Left hindlimb (tissue), 1 donor: ENCODE data around the gene FSIP1.

Experiments
- DNase-seq: peaks from one replicate; pipeline ENCODE4 v3.0.0-alpha.2; 2018

FSIP1 gene

DNA sequence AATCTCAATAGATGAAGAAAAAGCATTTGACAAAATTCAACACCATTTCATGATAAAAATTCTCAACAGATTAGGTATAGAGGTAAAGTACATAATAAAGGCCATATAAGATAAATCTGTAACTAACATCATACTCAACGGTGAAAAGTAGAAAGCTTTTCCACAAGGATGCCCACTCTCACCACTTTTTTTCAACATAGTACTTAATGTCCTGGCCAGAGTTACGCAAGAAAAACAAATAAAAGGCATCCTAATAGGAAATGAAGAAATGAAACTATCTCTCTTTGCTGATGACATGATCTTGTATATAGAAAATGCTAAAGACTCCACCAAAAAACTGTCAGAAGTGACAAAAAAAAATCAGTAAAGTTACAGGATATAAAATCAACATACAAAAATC is 168.8 kb downstream of the FSIP1 start:
- no peak for DNase-seq

DNA sequence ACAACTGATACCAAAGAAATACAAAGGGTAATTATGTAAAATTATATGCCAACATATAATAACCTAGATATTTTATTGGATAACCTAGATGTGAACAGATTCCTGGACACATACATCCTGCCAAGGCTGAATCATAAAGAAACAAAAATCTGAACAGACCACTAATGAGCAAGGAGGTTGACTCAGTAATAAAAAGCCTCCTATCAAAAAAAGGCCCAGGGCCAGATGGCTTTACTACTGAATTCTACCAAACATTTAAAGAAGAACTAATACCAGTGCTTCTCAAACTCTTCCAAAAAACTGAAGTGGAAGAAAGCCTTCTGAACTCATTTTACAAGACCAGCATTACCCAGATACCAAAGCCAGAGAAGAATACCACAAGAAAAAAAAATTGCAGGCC is 169.4 kb downstream of the FSIP1 start:
- DNase-seq = no peak

DNA sequence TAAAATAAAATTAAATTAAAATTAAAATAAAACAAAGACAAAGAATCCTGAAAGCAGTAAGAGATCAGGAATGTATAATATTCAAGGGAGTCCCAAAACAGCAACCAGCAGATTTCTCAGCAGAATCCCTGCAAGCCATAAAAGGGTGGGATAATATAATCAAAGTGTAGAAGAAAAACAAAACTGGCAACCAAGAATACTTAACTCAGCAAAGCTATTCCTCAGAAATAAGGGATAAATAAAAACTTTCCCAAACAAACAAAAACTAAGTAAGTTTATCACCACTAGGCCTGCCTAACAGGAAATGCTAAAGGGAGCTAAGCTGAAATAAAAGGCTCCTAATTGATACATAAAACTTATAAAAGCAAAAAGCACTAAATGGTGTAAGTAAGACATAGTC is 172.0 kb downstream of the FSIP1 start:
- no peak for DNase-seq

DNA sequence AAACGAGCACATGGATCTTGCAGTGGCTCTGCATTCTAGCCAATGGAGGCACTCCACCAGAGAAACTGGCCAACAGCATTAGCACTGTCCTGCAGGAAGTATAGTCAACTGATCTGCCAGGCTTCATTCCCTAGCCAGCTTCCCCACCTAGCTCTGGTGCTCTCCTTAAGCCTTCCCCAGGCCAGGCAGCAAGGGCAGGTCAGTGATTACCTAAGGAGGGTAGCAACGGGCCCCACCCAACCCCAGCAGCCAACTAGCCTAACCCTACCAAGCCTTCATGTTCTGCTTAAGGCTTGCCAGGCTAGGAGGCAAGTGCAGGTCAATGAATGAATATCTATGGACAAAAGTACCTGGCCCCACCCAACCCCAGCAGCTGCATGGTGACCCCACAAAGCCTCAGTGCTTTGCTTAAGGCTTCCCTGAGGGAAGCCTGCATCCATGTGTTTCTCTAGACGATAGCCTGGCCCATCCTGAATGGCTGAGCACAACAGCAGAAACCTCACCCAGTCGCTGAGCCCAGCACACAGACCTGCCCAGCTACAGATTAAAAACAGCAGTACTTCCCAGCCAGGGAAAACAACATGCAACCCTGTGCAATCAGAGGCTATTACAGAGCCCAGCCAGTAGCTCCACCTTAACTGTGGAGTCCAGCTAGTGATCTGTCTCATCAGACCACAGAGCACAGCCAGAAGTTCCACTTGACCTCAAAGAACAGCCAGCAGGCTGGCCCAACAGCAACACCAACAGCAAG is 173.3 kb downstream of the FSIP1 start:
- no peak for DNase-seq

- no peak for DNase-seq
Measured at GRCh38 chr15:39608185-39609139, 174.2 kb downstream of the FSIP1 start.

DNA sequence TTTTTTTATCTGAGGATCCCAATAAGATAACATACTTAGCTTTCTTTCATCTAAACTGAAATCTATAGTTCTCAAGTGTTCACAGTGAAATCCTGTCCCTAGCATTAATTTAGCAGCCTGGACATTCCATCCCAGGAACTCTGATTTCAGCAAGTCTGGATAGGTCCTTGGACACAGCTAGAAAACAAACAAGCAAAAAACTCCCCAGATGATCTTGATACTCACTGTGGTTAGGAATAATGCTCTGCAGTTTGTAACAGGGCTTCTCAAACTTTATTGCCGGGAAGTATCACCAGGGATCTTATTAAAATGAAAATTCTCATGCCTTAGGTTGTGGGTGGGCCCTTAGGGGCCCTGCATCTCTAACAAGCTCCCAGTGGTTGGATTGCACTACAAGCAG is 177.5 kb downstream of the FSIP1 start:
- DNase-seq = no peak

DNA sequence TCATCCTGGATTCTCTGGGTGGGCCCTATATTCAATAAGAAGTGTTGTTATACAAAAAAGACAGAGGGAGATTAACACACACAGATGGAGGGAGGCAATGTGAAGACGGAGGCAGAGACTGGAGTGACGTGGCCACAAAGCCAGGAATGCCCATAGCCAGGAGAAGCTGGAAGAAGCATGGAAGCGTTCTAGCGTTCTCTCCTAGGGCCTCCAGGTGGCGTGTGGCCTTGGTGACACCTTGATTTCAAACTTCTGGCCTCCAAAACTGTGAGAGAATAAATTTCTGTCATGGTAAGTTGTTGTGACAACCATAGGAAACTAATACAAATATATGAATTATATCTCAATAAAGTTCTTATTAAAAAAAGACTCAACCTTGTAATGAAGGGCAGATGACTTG is 180.5 kb downstream of the FSIP1 start:
- no peak for DNase-seq

- DNase-seq = no peak
Measured at GRCh38 chr15:39599871-39600270, 182.8 kb downstream of the FSIP1 start.

DNA sequence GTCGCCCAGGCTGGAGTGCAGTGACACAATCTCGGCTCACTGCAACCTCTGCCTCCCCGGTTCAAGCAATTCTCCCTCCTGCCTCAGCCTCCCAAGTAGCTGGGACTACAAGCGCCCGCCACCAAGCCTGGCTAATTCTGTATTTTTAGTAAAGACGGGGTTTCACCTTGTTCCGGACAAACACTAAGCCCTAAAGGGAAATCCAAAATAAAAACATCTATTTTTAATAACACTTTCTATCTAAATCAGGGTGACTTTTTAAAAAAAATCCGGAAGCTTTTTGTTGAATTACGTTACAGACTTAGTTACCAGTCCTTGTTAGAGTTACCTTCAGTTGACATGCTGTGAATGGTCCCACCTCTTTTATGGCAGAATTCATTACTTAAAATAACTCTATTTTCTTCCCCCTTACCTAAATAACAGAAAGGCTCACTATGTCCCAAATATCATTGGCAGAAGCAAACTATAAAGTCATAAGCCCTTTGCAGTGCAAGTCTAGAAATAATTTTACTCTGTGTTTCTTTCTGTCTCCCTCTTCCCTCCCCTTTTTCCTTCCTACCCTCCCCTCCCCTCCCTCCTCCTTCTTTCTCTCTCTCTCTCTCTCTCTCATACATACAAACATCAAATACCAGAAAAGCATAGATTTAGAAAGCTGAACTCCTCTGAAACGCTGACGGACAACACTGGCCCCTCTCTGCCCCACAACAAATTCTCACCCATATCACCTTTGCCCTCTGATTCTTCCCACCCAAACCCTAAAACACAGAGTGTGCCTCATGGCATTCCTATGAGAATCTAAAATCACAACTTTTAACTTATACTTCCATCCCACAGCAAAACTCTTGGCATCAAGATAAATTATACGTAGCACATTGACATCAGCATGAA is 183.4 kb downstream of the FSIP1 start:
- no peak for DNase-seq

DNA sequence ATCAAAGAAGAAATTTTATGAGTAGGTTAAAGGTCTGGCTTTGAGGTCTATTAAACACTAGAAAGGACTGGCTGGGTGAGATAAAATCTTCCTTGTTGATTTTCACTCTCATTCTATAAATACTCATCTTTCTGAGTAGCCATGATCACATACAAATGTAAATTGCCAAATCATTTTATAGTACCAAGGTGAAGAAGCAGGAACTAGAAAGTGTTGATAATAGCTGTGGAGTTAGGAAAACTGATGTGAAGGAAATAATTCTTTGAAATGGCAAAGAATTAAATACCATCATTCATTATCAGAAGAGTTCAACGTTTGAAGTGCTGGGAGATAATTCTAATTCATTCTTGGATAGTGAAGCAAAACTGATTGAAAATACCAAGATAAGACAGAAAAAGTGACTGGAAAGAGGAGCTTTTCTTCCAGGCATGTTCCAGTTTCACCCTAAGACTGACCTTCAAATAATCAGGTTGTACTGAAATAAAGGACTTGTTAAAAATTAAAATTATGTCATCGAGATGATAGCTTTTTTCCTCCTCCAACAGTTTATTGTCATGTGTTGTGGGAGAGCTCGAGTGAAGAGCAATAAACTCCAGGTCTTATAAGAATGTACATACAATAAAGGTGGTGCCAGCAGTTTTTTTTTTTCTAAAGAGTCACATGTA is 184.3 kb downstream of the FSIP1 start:
- DNase-seq = no peak

DNA sequence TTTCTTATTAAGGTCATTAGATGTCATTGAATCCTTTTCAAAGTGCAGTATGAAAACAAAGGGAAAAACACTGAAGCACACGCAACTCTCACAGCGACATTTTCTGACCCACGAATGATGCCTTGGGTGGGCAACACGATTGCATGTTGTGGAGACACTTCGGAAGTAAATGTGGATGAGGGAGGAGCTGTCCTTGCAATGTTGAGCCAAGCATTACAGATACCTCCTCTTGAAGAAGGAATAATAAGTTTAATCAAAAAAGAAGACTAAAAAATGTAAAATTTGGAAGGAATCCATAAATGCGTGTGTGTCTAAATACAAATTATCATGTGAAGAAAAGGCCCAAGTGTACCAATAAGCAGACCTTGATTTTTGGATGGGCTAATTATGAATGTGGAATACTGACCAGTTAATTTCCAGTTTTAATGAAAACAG is 184.9 kb downstream of the FSIP1 start:
- DNase-seq = no peak

- no peak for DNase-seq
Measured at GRCh38 chr15:39597336-39597735, 185.3 kb downstream of the FSIP1 start.

GRCh38 chr15:39596358-39597051 is 186.1 kb downstream of the FSIP1 start:
- no peak for DNase-seq

GRCh38 chr15:39595338-39596221 is 187.1 kb downstream of the FSIP1 start:
- DNase-seq = no peak

DNA sequence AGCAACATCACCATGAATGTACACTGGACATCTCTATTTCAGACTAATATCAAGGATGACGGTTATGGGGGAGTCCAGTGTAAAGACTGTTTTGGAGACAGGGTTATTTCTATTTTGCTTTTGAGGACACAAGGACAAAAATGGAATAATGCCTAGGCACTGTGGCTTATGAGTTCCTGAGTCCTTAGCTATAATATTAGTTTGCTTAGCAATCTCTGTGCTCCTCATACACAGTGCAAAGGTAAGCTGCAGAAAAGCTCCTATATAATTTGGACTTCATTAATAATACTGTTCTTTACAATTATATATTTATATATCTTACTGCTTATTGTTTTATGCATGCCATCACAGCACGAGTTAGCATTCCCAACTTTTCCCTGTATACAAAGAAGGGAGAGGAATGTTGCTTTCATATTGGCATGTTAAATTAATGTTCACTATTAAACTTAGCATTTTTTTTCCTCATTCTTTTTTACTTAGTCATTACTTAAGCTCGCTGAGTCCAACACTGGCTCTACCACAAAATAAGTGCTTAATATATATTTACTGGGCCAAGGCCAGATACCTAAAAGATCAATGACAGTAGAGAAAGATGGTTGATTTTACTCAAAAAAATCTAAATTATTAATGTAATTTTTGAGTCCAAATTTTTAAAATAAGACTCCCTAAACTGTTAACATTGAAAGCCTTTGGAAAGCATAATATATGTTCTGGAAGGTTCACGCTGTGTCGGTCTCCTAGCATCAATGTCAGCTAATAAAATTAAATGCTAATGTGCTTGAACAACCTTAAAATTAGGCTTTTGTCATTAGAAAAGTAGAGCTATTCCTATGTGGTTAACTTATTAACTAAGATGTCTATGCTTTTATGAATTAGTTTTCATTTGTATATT is 187.9 kb downstream of the FSIP1 start:
- DNase-seq = no peak

DNA sequence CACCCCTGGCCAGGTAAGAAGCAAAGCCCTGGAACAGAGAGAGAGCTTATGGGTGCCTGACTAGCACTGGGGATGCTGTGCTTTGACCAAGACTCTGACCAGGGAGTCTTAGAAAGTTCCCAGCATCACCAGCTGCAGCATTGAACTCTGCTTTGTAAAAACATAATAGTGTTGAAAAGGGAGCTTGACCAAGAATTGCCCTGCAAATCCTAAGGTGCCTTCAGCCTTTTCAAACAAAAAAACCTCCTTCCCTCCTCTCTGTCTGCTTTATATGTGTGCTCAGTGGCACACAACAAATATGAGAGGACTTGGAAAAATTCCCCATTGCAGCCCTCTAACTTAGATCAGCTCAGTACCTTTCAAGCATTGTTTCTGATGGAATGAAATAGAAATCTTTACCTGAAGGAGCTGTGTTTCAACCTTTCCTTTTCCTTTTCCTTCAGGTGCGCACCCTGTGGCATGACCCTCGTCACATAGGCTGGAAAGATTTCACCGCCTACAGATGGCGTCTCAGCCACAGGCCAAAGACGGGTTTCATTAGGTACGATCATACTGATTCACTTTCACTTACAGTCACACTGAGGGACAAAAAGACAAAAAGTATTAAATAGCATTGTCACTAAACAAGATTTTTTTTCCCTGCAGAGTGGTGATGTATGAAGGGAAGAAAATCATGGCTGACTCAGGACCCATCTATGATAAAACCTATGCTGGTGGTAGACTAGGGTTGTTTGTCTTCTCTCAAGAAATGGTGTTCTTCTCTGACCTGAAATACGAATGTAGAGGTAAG is 188.8 kb downstream of the FSIP1 start:
- no peak for DNase-seq

- no peak for DNase-seq
Measured at GRCh38 chr15:39593071-39593655, 189.5 kb downstream of the FSIP1 start.

- no peak for DNase-seq
Measured at GRCh38 chr15:39592500-39592899, 190.1 kb downstream of the FSIP1 start.
